ENCODE results near the gene CCL23.

The CCL23 gene

GRCh38 chr17:35991075-35991474, 26.7 kb downstream of the CCL23 start:
- Histone ChIP-seq H3K9ac (ENCODE audit: low read depth in 1 of 2, low read length in 2 of 2) (no peak overlapping the region), H3K4me1 (ENCODE audit: control insufficient read depth in 1 of 2, insufficient read depth in 2 of 2, low read length in 2 of 2) (no peaks in the 10 kb centered on the region)

GRCh38 chr17:35988164-35988563, 29.6 kb downstream of the CCL23 start:
- H3K9me3 ChIP-seq (ENCODE audit: control insufficient read depth in 1 of 2, low read length in 2 of 2), result no peaks in the 10 kb centered on the region
- no peak overlapping the region for H3K27ac ChIP-seq (ENCODE audit: low read depth, low read length)
- no peaks in the 10 kb centered on the region for H3K36me3 ChIP-seq (ENCODE audit: control insufficient read depth in 1 of 2, insufficient read depth in 2 of 2, low read length in 2 of 2)
- H3K9ac ChIP-seq (ENCODE audit: low read depth in 1 of 2, low read length in 2 of 2), result no peak overlapping the region
- H3K4me1 ChIP-seq (ENCODE audit: control insufficient read depth in 1 of 2, insufficient read depth in 2 of 2, low read length in 2 of 2), result no peaks in the 10 kb centered on the region
- H3K27me3 ChIP-seq (ENCODE audit: control insufficient read depth in 1 of 2, insufficient read depth in 2 of 2, low read length in 2 of 2), result no peaks in the 10 kb centered on the region
- no peak overlapping the region for H3K4me3 ChIP-seq (ENCODE audit: low read depth in 1 of 2, low read length in 2 of 2)

More at GRCh38 chr17:35991075-35991474, 26.7 kb downstream of the CCL23 start:
- no peaks in the 10 kb centered on the region for H3K27me3 ChIP-seq (ENCODE audit: control insufficient read depth in 1 of 2, insufficient read depth in 2 of 2, low read length in 2 of 2)
- H3K36me3 ChIP-seq (ENCODE audit: control insufficient read depth in 1 of 2, insufficient read depth in 2 of 2, low read length in 2 of 2), result peaks cover 0 to 4% of the 10 kb centered on the region in 2 donors
- no peak overlapping the region for H3K27ac ChIP-seq (ENCODE audit: low read depth, low read length)
- no peak overlapping the region for H3K4me3 ChIP-seq (ENCODE audit: low read depth in 1 of 2, low read length in 2 of 2)
- H3K9me3 ChIP-seq (ENCODE audit: control insufficient read depth in 1 of 2, low read length in 2 of 2), result peaks cover 0 to 5% of the 10 kb centered on the region in 2 donors

GRCh38 chr17:35986643-35987042, 31.1 kb downstream of the CCL23 start, which contains the start of gene CCL14:
CCL14 (minus strand) TSS chr17:35986729; CDS start chr17:35986649, 80 bp downstream.
- Histone ChIP-seq H3K4me1 (ENCODE audit: control insufficient read depth in 1 of 2, insufficient read depth in 2 of 2, low read length in 2 of 2) (peaks cover 6 to 8% of the 10 kb centered on the region in 2 donors), H3K27ac (ENCODE audit: low read depth, low read length) (no peak within 1 kb of the TSS), H3K36me3 (ENCODE audit: control insufficient read depth in 1 of 2, insufficient read depth in 2 of 2, low read length in 2 of 2) (no peaks in the 10 kb centered on the region), H3K9ac (ENCODE audit: low read depth in 1 of 2, low read length in 2 of 2) (no peak within 1 kb of the TSS), H3K9me3 (ENCODE audit: control insufficient read depth in 1 of 2, low read length in 2 of 2) (no peaks in the 10 kb centered on the region), H3K27me3 (ENCODE audit: control insufficient read depth in 1 of 2, insufficient read depth in 2 of 2, low read length in 2 of 2) (no peaks in the 10 kb centered on the region), H3K4me3 (ENCODE audit: low read depth in 1 of 2, low read length in 2 of 2) (no peak within 1 kb of the TSS)

GRCh38 chr17:35984140-35984539, 33.6 kb downstream of the CCL23 start:
- no peak overlapping the region for H3K9ac ChIP-seq (ENCODE audit: low read depth in 1 of 2, low read length in 2 of 2)
- H3K36me3 ChIP-seq (ENCODE audit: control insufficient read depth in 1 of 2, insufficient read depth in 2 of 2, low read length in 2 of 2), result no peaks in the 10 kb centered on the region
- peaks cover 17% of the 10 kb centered on the region in 2 donors for H3K4me1 ChIP-seq (ENCODE audit: control insufficient read depth in 1 of 2, insufficient read depth in 2 of 2, low read length in 2 of 2)
- H3K9me3 ChIP-seq (ENCODE audit: control insufficient read depth in 1 of 2, low read length in 2 of 2), result no peaks in the 10 kb centered on the region
- no peaks in the 10 kb centered on the region for H3K27me3 ChIP-seq (ENCODE audit: control insufficient read depth in 1 of 2, insufficient read depth in 2 of 2, low read length in 2 of 2)
- H3K27ac ChIP-seq (ENCODE audit: low read depth, low read length), result no peak overlapping the region
- H3K4me3 ChIP-seq (ENCODE audit: low read depth in 1 of 2, low read length in 2 of 2), result no peak overlapping the region

GRCh38 chr17:35982409-35983191, 35.2 kb downstream of the CCL23 start:
- Histone ChIP-seq H3K4me1 (ENCODE audit: control insufficient read depth in 1 of 2, insufficient read depth in 2 of 2, low read length in 2 of 2) (peaks cover 17% of the 10 kb centered on the region in 2 donors), H3K36me3 (ENCODE audit: control insufficient read depth in 1 of 2, insufficient read depth in 2 of 2, low read length in 2 of 2) (no peaks in the 10 kb centered on the region), H3K27ac (ENCODE audit: low read depth, low read length) (no peak overlapping the region), H3K9ac (ENCODE audit: low read depth in 1 of 2, low read length in 2 of 2) (no peak overlapping the region), H3K4me3 (ENCODE audit: low read depth in 1 of 2, low read length in 2 of 2) (no peak overlapping the region), H3K27me3 (ENCODE audit: control insufficient read depth in 1 of 2, insufficient read depth in 2 of 2, low read length in 2 of 2) (no peaks in the 10 kb centered on the region), H3K9me3 (ENCODE audit: control insufficient read depth in 1 of 2, low read length in 2 of 2) (no peaks in the 10 kb centered on the region)

- no peaks in the 10 kb centered on the region for H3K36me3 ChIP-seq (ENCODE audit: control insufficient read depth in 1 of 2, insufficient read depth in 2 of 2, low read length in 2 of 2)
- peaks cover 17% of the 10 kb centered on the region in 2 donors for H3K4me1 ChIP-seq (ENCODE audit: control insufficient read depth in 1 of 2, insufficient read depth in 2 of 2, low read length in 2 of 2)
- no peak overlapping the region for H3K4me3 ChIP-seq (ENCODE audit: low read depth in 1 of 2, low read length in 2 of 2)
- H3K27me3 ChIP-seq (ENCODE audit: control insufficient read depth in 1 of 2, insufficient read depth in 2 of 2, low read length in 2 of 2), result no peaks in the 10 kb centered on the region
- H3K27ac ChIP-seq (ENCODE audit: low read depth, low read length), result no peak overlapping the region
- no peak overlapping the region for H3K9ac ChIP-seq (ENCODE audit: low read depth in 1 of 2, low read length in 2 of 2)
- H3K9me3 ChIP-seq (ENCODE audit: control insufficient read depth in 1 of 2, low read length in 2 of 2), result no peaks in the 10 kb centered on the region
These were observed 35.9 kb downstream of the CCL23 start for GRCh38 chr17:35981908-35982330.

GRCh38 chr17:35981246-35981645, 36.5 kb downstream of the CCL23 start, which contains the start of gene CCL16:
CCL16 (minus strand) TSS chr17:35981497; CDS start chr17:35981420, 77 bp downstream.
- Histone ChIP-seq H3K9me3 (ENCODE audit: control insufficient read depth in 1 of 2, low read length in 2 of 2) (no peaks in the 10 kb centered on the region), H3K36me3 (ENCODE audit: control insufficient read depth in 1 of 2, insufficient read depth in 2 of 2, low read length in 2 of 2) (no peaks in the 10 kb centered on the region), H3K9ac (ENCODE audit: low read depth in 1 of 2, low read length in 2 of 2) (no peak within 1 kb of the TSS), H3K27ac (ENCODE audit: low read depth, low read length) (no peak within 1 kb of the TSS), H3K4me3 (ENCODE audit: low read depth in 1 of 2, low read length in 2 of 2) (no peak within 1 kb of the TSS), H3K4me1 (ENCODE audit: control insufficient read depth in 1 of 2, insufficient read depth in 2 of 2, low read length in 2 of 2) (peaks cover 17 to 20% of the 10 kb centered on the region in 2 donors), H3K27me3 (ENCODE audit: control insufficient read depth in 1 of 2, insufficient read depth in 2 of 2, low read length in 2 of 2) (no peaks in the 10 kb centered on the region)

- Histone ChIP-seq H3K9me3 (ENCODE audit: control insufficient read depth in 1 of 2, low read length in 2 of 2) (no peaks in the 10 kb centered on the region), H3K27me3 (ENCODE audit: control insufficient read depth in 1 of 2, insufficient read depth in 2 of 2, low read length in 2 of 2) (no peaks in the 10 kb centered on the region), H3K4me1 (ENCODE audit: control insufficient read depth in 1 of 2, insufficient read depth in 2 of 2, low read length in 2 of 2) (peaks cover 24 to 30% of the 10 kb centered on the region in 2 donors), H3K36me3 (ENCODE audit: control insufficient read depth in 1 of 2, insufficient read depth in 2 of 2, low read length in 2 of 2) (no peaks in the 10 kb centered on the region), H3K9ac (ENCODE audit: low read depth in 1 of 2, low read length in 2 of 2) (no peak overlapping the region), H3K4me3 (ENCODE audit: low read depth in 1 of 2, low read length in 2 of 2) (no peak overlapping the region), H3K27ac (ENCODE audit: low read depth, low read length) (no peak overlapping the region)
These were observed 39.4 kb downstream of the CCL23 start for GRCh38 chr17:35978346-35978745.

GRCh38 chr17:35977509-35977908, 40.3 kb downstream of the CCL23 start:
- Histone ChIP-seq H3K27me3 (ENCODE audit: control insufficient read depth in 1 of 2, insufficient read depth in 2 of 2, low read length in 2 of 2) (no peaks in the 10 kb centered on the region), H3K4me1 (ENCODE audit: control insufficient read depth in 1 of 2, insufficient read depth in 2 of 2, low read length in 2 of 2) (peaks cover 27 to 37% of the 10 kb centered on the region in 2 donors), H3K36me3 (ENCODE audit: control insufficient read depth in 1 of 2, insufficient read depth in 2 of 2, low read length in 2 of 2) (no peaks in the 10 kb centered on the region), H3K27ac (ENCODE audit: low read depth, low read length) (no peak overlapping the region), H3K9me3 (ENCODE audit: control insufficient read depth in 1 of 2, low read length in 2 of 2) (no peaks in the 10 kb centered on the region), H3K4me3 (ENCODE audit: low read depth in 1 of 2, low read length in 2 of 2) (no peak overlapping the region), H3K9ac (ENCODE audit: low read depth in 1 of 2, low read length in 2 of 2) (no peak overlapping the region)

- Histone ChIP-seq H3K4me3 (ENCODE audit: low read depth in 1 of 2, low read length in 2 of 2) (no peak overlapping the region), H3K9ac (ENCODE audit: low read depth in 1 of 2, low read length in 2 of 2) (no peak overlapping the region), H3K27ac (ENCODE audit: low read depth, low read length) (no peak overlapping the region)
These were observed 44.2 kb downstream of the CCL23 start for GRCh38 chr17:35973333-35974260.

More at GRCh38 chr17:35973333-35974260, 44.2 kb downstream of the CCL23 start:
- peaks cover 27 to 31% of the 10 kb centered on the region in 2 donors for H3K4me1 ChIP-seq (ENCODE audit: control insufficient read depth in 1 of 2, insufficient read depth in 2 of 2, low read length in 2 of 2)
- H3K9me3 ChIP-seq (ENCODE audit: control insufficient read depth in 1 of 2, low read length in 2 of 2), result no peaks in the 10 kb centered on the region
- H3K27me3 ChIP-seq (ENCODE audit: control insufficient read depth in 1 of 2, insufficient read depth in 2 of 2, low read length in 2 of 2), result no peaks in the 10 kb centered on the region
- H3K36me3 ChIP-seq (ENCODE audit: control insufficient read depth in 1 of 2, insufficient read depth in 2 of 2, low read length in 2 of 2), result no peaks in the 10 kb centered on the region
